A673 (cell line): ENCODE results near the gene KCNH8. TPM values are rescaled to one million over a fixed set of nuclear protein-coding genes. Genes with fewer than 3 reads are reported as not detected.

ENCODE experiments used
- BruUV-seq: library from RNA; stranded (reverse); fragments of 400-500 nt; replicated peaks from 2 replicates; lab custom pipeline; 2021; lab: Mats Ljungman, UMichigan
- CTCF ChIA-PET: fragments of 300-600 bp; sonication (Branson Sonifier 250); formaldehyde crosslinking; loops from one replicate; lab custom pipeline; 2022; ENCODE audit warnings: antibody characterized with exemption; lab: Charles Lee
- POLR2A ChIA-PET: fragments of 300-600 bp; sonication (Branson Sonifier 250); formaldehyde crosslinking; loops from one replicate; lab custom pipeline; 2022; ENCODE audit warnings: antibody characterized with exemption; ENCODE audit not compliant: low non-redundant PET; lab: Charles Lee
- DNase-seq: peaks from one replicate; pipeline ENCODE4 v3.0.0-alpha.2; 2015; ENCODE audit warnings: low spot score
- H3K27ac ChIP-seq: fragments of 200-600 bp; sonication (generic); 2 replicates; pipeline ENCODE4 v1.5.1; 2016; ENCODE audit warnings: mixed run types, low read depth, mild to moderate bottlenecking, mixed read lengths, antibody characterized with exemption, low read length; ENCODE audit not compliant: poor library complexity, severe bottlenecking
- H3K27me3 ChIP-seq: fragments of 200-600 bp; sonication (generic); replicated peaks from 2 replicates; pipeline ENCODE4 v1.6.1; 2017; ENCODE audit warnings: mixed run types, low read depth, mild to moderate bottlenecking, mixed read lengths, antibody characterized with exemption, low read length; ENCODE audit not compliant: insufficient read depth, poor library complexity
- H3K36me3 ChIP-seq: fragments of 200-600 bp; sonication (generic); 2 replicates; pipeline ENCODE4 v1.6.1; 2016; ENCODE audit warnings: mixed run types, mild to moderate bottlenecking, mixed read lengths, antibody characterized with exemption, low read length; ENCODE audit not compliant: insufficient read depth, poor library complexity, severe bottlenecking
- H3K4me1 ChIP-seq: fragments of 200-600 bp; sonication (generic); 2 replicates; pipeline ENCODE4 v1.6.1; 2017; ENCODE audit warnings: mixed run types, mild to moderate bottlenecking, mixed read lengths, antibody characterized with exemption, low read length; ENCODE audit not compliant: insufficient read depth, poor library complexity, severe bottlenecking
- H3K4me3 ChIP-seq: fragments of 200-600 bp; sonication (generic); 2 replicates; pipeline ENCODE4 v1.5.1; 2016; ENCODE audit warnings: low read depth, mixed run types, mild to moderate bottlenecking, mixed read lengths, low read length; ENCODE audit not compliant: poor library complexity, severe bottlenecking
- H3K9me3 ChIP-seq: fragments of 200-600 bp; sonication (generic); 2 replicates; pipeline ENCODE4 v1.6.1; 2016; ENCODE audit warnings: mixed run types, low read depth, mild to moderate bottlenecking, mixed read lengths, antibody characterized with exemption, low read length; ENCODE audit not compliant: poor library complexity, severe bottlenecking
- CTCF ChIP-seq: fragments of 300-800, 200-600 bp; sonication (generic); conservative IDR thresholded peaks from 2 replicates; pipeline ENCODE4 v1.5.1; 2017; ENCODE audit warnings: low read depth, mild to moderate bottlenecking, antibody characterized with exemption, low read length, moderate library complexity, mixed read lengths
- EZH2 ChIP-seq: fragments of 200-600 bp; sonication (generic); IDR thresholded peaks from 2 replicates; pipeline ENCODE4 v1.6.1; 2017; ENCODE audit warnings: borderline replicate concordance, low read depth, mild to moderate bottlenecking, mixed read lengths, antibody characterized with exemption, low read length; ENCODE audit not compliant: poor library complexity, severe bottlenecking
- intact Hi-C: fragments of 100-400 bp; cut with micrococcal nuclease; formaldehyde crosslinking; loops from one replicate; pipeline ENCODE4 v1.10.0; 2022; ENCODE audit not compliant: unreplicated experiment
- total RNA-seq: library from RNA; stranded (reverse); gene quantifications from 2 replicates; pipeline ENCODE4 v1.2.3, GENCODE V29; 2021

KCNH8 gene
- total RNA-seq, 1 experiment from 2014 or later, result not detected

- no peak for DNase-seq
- no peak overlapping the region for H3K27ac ChIP-seq
- no peaks in the 10 kb centered on the region for H3K36me3 ChIP-seq
- ChIA-PET POLR2A (no interaction called here), CTCF (no interaction called here)
- intact Hi-C loops, result no loop called here
- H3K4me3 ChIP-seq, result no peak overlapping the region
- H3K9me3 ChIP-seq, result no peaks in the 10 kb centered on the region
- no peaks in the 10 kb centered on the region for H3K4me1 ChIP-seq
- no peaks in the 10 kb centered on the region for H3K27me3 ChIP-seq
- BruUV-seq, result no TSS peak
- TF ChIP-seq CTCF (no peak), EZH2 (no peak)
Observed at GRCh38 chr3:19295208-19295607, 146.9 kb downstream of the KCNH8 start.

GRCh38 chr3:19331931-19332330, 183.6 kb downstream of the KCNH8 start:
- Histone ChIP-seq H3K27ac (no peak overlapping the region), H3K36me3 (no peaks in the 10 kb centered on the region), H3K4me1 (no peaks in the 10 kb centered on the region), H3K9me3 (no peaks in the 10 kb centered on the region), H3K27me3 (no peaks in the 10 kb centered on the region), H3K4me3 (no peak overlapping the region)
- POLR2A ChIA-PET, result no interaction called here
- BruUV-seq, result no TSS peak
- intact Hi-C loops, result no loop called here
- CTCF ChIA-PET, result no interaction called here
- TF ChIP-seq EZH2, result no peak
- TF ChIP-seq CTCF, result no peak
- no peak for DNase-seq

GRCh38 chr3:19334120-19334519, 185.8 kb downstream of the KCNH8 start:
- TF ChIP-seq EZH2, result no peak
- TF ChIP-seq CTCF, result no peak
- intact Hi-C loops, result no loop called here
- H3K27ac ChIP-seq, result no peak overlapping the region
- H3K4me1 ChIP-seq, result no peaks in the 10 kb centered on the region
- BruUV-seq, result no TSS peak
- CTCF ChIA-PET, result no interaction called here
- H3K9me3 ChIP-seq, result no peaks in the 10 kb centered on the region
- DNase-seq, result no peak
- no peak overlapping the region for H3K4me3 ChIP-seq
- H3K36me3 ChIP-seq, result no peaks in the 10 kb centered on the region
- POLR2A ChIA-PET, result no interaction called here
- no peaks in the 10 kb centered on the region for H3K27me3 ChIP-seq
